HG02678 (cell line): Measurements from ENCODE around the gene SEMA6C.
"Not testable (repeated sequence)": the region's sequence is repeated elsewhere in the genome, so short reads cannot be mapped to it uniquely, and the experiment has no call there.

Experiments
- ATAC-seq: cut with Tn5 transposase; IDR thresholded peaks from one replicate; pipeline ENCODE4 v1.9.1; 2021; ENCODE audit warnings: mild to moderate bottlenecking, moderate library complexity; ENCODE audit not compliant: unreplicated experiment

Gene SEMA6C

GRCh38 chr1:151146412-151147131 is at the start of gene SEMA6C:
SEMA6C (minus strand) TSS chr1:151146631; CDS start chr1:151142621, 4,010 bp downstream.
- peak; percentile 99 for ATAC-seq

- not testable (repeated sequence) for ATAC-seq
These were observed 48.6 kb upstream of the SEMA6C start for GRCh38 chr1:151194894-151195594.

- no peak for ATAC-seq
These were observed 47.4 kb upstream of the SEMA6C start for GRCh38 chr1:151193856-151194255.

- ATAC-seq = no peak
These were observed 46.9 kb upstream of the SEMA6C start for GRCh38 chr1:151193304-151193703.

- ATAC-seq = no peak
These were observed 45.6 kb upstream of the SEMA6C start for GRCh38 chr1:151192047-151192446.

- peak; percentile 89 for ATAC-seq
These were observed 43.4 kb upstream of the SEMA6C start, which contains the start of gene VPS72 for GRCh38 chr1:151189637-151190445. VPS72 (minus strand) TSS chr1:151190197; CDS start chr1:151190121, 76 bp downstream.

GRCh38 chr1:151188667-151189066 is 42.2 kb upstream of the SEMA6C start:
- not testable (repeated sequence) for ATAC-seq

GRCh38 chr1:151187205-151187604 is 40.8 kb upstream of the SEMA6C start:
- no peak for ATAC-seq

GRCh38 chr1:151184211-151184610 is 37.8 kb upstream of the SEMA6C start:
- no peak for ATAC-seq

GRCh38 chr1:151176514-151177045 is 30.1 kb upstream of the SEMA6C start:
- ATAC-seq = no peak

GRCh38 chr1:151175863-151176262 is 29.4 kb upstream of the SEMA6C start, which contains the start of gene TMOD4:
TMOD4 (minus strand) TSS chr1:151175981; CDS start chr1:151174875, 1,106 bp downstream.
- no peak for ATAC-seq

GRCh38 chr1:151175041-151175741 is 28.8 kb upstream of the SEMA6C start:
- ATAC-seq = no peak

GRCh38 chr1:151171190-151171589 is 24.8 kb upstream of the SEMA6C start:
- no peak for ATAC-seq

GRCh38 chr1:151167116-151167515 is 20.7 kb upstream of the SEMA6C start:
- ATAC-seq = no peak

GRCh38 chr1:151166505-151166956 is 20.1 kb upstream of the SEMA6C start:
- ATAC-seq = no peak

- ATAC-seq = peak; percentile 92
These were observed 19.5 kb upstream of the SEMA6C start, which contains the start of the genes LYSMD1 and SCNM1 for GRCh38 chr1:151165738-151166504. LYSMD1 (minus strand) TSS chr1:151165902; CDS start chr1:151165258, 644 bp downstream. SCNM1 (plus strand) TSS chr1:151166144; CDS start chr1:151166153, 9 bp downstream.

- ATAC-seq = no peak
These were observed 18.9 kb upstream of the SEMA6C start for GRCh38 chr1:151165281-151165737.

GRCh38 chr1:151164732-151165280 is 18.4 kb upstream of the SEMA6C start:
- no peak for ATAC-seq

- no peak for ATAC-seq
These were observed 12.9 kb upstream of the SEMA6C start for GRCh38 chr1:151159373-151159772.
